HG03457 (cell line): ENCODE data around the gene ART4.

Experiments used
- ATAC-seq: cut with Tn5 transposase; IDR thresholded peaks from one replicate; pipeline ENCODE4 v1.9.1; 2021; ENCODE audit warnings: moderate number of reproducible peaks; ENCODE audit not compliant: unreplicated experiment

ART4 gene

DNA sequence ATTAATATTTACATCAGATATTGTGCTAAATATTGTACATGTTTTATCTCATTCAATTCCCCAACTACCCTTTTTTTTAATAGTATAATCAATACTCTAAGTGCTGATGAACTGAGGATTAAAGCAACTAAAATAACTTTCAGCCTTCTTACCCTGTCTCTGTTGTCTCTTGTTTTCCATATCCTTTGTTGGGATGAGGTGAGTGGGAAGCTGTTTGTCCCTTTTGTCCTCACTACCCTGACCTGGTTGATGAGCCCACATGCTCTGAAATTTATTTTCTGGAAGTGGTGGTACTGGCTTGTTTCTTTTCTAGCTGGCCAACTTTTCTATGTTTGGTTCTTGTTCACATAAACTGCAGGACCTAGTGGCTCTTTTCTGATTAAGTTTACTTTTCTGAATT, 9.6 kb upstream of the ART4 start:
- ATAC-seq, result no peak

DNA sequence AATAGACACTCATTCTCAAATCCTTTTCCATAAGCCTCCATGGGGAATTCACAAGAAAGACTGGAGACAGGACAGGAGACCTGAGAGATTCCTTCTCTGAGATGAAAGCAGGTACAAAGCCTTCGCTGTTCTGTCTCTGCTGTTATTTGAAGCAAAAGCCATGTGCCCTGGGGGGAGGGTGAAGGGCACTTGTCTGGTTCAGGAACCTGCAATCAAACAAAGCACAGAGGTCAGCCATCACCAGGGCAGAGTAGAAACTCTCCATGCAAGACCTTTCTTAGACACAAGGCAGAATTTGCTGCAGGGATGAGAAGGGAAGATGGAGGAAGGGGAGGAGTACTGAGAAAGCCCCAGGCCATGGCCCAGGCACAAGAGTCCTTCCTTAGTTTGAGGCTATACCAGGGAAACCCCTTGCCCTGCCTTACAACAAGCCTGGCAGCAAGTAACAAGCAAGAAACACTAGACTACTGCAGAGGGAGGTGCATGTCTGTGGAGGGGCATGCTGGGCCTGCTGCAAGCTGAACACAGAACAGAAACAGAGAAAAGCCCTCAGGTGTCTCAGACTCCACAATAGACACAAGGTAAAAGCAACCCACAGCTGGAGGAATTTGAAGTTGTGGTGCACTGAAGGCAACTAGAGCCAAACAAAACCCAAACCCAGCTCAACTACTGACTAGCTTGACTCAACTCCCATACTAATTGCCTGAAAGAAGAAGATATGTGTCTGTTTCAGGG, 7.8 kb upstream of the ART4 start:
- ATAC-seq, result no peak

DNA sequence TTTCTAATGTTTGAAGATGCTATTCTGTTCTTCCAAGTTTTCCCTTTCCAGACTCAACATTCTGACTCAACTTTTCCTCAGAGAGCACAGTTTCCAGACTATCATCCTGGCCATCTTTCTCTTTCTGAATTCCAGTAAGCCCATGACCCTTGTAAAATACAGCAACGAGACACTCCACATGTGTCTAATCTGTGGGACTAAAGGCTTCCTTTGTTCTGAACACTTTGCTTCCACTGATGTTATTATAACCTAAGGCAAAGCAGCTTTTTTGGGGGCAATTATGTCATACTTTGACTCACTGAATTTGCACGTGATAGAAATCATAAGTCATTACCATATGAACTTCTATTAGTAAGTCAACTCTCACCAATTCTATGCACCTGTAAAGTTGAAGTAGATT, 6.3 kb upstream of the ART4 start:
- no peak for ATAC-seq

DNA sequence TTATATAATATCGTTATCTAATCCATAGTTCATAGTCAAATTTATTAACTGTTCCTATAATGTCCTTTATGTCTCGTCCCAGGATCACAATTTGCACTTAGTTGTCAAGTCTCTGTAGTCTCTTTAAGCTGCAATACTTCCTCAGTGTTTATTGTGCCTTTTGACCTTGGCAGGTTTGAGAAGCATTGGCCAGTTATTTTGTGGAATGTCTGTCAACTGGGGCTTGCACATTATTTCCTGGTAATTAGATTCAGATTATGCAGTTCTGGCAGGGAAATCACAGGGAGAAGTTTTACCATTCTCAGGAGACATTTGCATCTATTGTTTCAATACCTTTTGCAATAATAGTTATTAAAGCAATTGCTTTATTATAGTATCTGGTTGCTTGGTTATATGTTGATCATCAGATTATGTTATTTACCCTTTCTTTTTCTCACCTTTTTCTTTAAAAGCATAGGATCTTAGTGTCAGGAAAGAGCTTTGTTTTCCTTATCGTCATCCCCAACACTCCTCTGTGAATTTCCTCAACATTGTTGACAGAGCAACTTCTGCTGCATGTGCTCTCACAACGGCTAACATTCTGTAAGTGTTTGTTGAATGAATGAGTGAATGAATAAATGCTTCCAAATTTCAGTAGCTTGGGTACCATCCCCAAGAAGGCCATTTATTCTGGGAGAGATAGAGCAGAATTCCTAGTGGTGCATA, 3.7 kb upstream of the ART4 start:
- ATAC-seq, result no peak

DNA sequence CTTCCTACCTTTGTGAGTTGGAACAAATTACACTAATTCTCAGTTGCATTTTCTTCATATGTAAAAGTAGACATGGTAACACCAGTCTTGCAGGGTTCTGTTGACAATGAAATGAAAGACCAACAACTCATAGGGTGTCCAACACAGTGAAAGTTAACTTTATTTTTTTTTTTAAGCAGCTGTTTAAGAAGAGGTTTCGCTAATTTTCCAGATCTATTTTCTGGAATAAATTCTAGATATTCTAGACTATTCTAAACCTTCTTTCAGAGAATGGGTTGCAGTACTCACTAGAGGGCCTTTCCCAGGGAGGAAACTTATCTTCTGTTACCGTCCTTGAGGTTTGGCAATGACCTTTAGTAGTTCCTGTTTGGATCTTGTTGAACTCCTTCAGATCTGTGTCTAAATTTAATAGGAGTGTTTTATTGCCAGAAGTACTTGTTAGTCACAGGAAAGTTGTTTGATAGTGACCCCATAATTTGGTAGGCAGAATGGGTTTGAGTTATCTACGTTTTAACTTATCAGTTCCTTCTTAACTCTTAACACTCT, 2.8 kb upstream of the ART4 start:
- no peak for ATAC-seq

DNA sequence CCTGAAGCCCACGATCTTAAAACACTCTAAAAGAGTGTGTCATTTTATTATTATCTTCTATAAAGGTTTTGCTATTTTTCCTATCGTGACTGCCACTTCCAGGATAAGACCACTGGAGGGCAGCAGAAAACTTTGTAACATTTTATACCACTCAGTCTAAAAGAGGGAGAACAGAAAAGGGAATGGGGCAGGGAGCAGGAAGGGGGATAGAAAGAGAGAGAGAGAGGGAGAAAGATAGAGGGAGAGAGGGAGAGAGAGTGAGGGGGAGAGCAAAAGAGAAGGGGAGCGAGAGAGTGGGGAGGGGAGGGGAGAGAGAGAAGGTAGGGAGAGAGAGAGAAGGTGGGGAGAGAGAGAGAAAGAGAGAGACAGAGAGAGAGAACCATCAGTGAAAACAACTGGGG, 2.0 kb upstream of the ART4 start:
- ATAC-seq, result no peak

DNA sequence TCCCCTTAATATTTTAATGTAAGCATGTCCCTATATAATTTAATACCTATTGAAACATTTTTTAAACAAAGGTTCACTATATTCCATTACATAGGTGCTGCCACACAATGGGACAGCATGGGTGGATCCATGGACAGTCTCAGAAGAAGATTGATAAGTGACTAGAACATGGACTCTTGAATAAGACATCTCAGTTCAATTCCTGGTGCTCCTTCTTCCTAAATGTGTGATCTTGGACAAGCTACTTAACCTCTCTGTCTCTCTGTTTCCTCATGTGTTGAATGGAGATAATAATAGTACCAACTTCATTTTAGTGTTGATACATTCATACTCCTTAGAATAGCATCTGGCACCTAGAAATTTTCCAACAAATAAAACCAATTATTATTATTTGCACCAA, 1.1 kb upstream of the ART4 start:
- ATAC-seq, result no peak

DNA sequence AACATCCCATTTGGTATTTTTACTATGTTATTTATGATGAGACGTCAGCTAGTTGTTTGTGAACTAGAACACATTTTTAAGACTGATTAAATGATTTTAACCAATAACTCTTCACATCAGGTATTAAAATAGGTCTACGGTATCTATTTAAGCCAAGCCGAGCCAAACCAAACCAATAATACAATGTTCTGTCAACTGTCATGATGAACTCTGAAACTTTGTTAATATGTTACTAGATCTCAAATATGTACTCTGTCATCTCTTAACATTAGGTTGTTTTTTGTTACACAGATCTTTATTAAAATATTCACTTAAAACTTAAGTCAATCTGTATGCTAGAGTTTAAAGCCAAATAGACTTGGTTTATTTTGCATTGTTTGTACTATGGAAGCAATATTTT, 1.0 kb downstream of the ART4 start:
- no peak for ATAC-seq

DNA sequence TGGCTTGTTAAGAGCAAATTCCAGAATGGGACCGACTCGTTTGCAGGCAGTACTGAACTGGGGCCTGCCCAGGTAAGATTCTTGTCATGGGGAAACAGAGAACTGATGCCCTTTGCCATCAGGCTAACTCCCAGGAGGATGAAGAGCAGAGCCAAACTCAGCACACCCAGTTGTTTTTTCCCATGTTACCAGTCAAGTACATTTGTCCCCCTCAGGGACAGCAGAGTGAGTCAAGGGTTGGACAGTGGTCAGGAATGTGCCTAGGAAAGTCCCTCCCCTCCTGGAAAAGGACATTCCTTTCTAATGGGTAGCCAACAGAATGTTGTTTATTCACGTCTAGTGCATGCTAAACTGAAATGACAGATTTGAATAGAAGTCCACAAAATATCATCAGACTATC, 1.6 kb downstream of the ART4 start:
- ATAC-seq, result no peak

DNA sequence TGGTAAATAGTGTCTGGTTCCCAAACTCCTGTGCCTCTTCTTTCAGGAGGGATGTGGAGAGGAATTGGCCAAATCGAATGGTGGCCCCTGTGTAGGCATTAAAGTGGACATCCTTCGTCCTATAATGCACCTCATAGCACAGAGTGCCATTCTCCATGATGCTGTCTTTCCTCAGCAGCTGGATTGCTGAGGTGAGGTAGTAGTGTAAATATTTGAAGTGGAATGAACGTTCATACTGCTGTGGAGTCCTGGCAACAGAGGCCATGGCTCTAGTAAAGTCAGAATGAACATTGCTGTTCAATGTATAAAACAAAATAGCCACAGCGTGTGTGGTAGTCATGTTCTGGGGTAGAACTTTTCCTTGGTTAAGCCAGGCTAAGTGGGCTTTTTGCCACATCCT, 2.7 kb downstream of the ART4 start:
- ATAC-seq, result no peak

DNA sequence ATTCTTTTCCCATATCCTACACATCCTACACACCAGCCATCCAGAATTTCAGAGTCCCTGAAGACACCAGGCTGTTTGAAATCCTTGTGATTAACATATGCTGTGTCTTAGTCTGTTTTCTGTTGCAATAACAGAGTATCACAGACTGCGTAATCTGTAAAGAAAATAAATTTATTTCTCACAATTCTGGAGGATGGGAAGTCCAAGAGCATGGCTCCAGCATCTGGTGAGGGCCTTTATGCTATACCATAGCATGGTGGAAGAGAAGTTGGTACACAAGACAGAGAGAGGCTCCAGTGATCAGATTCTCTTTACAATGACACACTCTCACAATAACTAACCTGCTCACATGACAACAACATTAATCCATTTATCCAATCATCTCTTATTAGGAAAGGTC, 4.1 kb downstream of the ART4 start:
- no peak for ATAC-seq

DNA sequence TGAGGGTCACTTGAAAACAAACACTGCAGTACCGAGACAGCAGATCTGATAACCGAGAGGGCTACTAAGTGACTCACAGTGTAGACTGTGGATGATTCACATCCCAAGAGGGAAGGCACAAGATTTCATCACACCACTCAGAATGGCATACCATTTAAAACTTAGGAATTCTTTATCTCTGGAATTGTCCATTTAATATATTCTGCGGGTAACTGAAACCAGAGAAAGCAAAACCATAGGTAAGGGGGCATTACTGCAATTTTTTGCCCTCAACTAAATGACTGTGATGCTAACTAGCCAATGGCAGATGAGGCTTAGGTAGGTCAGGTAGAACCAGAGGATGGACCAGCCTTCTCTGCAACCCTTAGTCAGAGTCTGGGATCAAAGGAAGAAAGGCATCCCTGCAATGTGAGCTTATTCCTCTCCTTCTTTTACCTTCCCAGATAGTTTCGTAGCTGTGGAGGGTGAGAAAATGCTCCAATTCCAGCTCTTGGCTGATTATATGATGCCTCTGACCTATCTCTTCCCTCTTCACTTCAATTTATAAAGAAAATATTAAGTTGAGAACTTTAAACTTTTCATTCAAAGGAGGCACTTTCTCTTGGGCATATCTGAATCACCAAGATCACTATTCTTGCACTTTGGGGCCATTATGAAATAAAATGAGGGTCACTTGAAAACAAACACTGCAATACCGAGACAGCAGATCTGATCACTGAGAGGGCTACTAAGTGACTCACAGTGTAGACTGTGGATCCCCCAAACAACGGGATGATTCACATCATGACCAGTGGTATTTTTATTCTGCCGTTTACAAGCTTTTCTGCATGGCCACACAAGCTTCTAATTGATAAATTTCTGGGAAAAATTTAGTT, 6.8 kb downstream of the ART4 start:
- no peak for ATAC-seq

DNA sequence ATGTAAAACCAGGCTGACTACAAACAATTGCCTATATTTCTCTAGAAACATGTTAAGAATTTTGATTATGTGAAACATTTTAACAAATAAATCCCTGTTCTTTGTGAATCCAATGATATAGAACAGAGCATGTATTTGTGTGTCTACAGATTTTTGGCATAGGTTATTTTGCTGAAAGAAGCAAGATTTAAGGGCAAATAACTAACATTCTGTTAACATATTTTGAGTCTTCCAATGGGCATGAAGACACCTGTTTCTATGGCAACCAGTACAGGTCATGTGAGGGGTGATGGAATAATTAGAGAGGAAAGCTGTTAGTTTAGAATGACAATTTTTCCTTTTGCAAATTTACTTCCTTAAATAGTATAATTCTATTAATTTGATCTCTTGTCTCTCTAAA, 8.8 kb downstream of the ART4 start:
- no peak for ATAC-seq

DNA sequence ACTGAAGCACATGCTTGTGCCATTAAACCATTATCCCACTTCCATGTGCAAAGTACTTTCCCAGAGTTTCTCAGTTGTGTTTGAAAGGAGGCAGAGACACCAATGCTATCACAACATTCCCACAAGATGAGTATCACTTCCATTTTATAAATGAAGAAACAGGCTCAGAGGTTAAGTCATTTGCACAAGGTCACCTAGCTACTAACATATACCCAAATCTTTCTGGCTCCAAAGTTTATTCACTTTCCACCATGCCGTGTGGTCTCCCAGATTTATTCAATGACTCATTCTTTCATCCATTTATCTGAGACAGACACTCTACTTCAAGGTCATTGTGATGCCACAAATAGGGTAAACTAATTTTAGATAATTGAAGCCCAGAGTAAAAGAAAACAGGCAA, 9.4 kb downstream of the ART4 start:
- ATAC-seq, result no peak

DNA sequence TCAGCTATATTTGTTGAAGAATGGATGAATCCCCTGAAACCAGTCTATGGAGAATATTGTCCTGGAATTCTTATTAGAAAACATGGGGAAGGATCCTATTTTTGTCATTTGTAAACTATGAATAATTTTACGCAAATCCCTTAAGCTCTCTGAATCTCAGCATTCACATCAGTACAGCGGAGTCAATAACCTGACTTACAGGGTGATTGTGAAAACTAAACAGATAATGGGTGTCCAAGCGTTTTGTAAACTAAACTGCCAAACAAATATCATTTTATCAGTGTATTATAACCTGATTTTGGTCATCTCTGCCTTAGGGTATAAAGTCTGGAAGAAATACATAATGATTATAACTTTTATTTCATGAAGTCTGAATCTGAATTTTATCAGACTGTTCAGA, 10.0 kb downstream of the ART4 start:
- no peak for ATAC-seq

DNA sequence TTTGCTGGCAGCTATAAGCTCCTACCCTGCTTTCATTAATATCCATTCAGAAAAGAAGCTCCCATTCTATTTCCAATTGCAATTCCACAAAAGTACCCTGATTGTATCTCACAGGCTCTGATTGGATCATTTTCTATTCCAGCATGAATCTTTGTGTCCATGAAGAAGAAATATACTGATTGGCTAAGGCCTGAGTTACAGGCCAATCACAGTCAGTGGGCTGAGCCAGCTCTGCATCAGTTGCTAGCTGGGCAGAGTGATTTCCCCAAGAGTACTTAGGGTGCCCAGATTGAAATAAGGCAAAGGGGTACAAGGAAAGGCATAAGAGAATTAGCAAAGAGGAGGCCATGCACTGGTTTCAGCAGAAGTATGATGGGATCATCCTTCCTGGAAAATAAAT, 14.4 kb downstream of the ART4 start:
- ATAC-seq, result no peak

DNA sequence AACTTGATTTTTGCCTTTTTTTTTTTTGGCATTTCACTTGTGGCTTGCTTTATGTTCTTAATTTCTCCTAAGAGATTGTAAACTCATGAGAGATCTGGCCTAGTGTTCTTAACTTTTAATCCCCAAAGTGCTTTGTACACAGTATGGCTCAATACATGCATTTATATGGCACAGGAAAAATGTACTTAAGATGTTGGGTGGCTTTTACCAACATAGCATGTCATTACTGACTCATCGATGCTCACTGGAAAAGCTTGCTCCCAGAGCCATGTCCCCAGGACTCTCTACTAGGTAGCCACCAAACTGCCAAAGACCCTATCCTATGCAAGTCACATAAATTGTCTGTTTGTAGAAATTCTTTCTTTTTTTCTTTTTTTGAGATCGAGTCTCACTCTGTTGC, 16.3 kb downstream of the ART4 start:
- no peak for ATAC-seq

DNA sequence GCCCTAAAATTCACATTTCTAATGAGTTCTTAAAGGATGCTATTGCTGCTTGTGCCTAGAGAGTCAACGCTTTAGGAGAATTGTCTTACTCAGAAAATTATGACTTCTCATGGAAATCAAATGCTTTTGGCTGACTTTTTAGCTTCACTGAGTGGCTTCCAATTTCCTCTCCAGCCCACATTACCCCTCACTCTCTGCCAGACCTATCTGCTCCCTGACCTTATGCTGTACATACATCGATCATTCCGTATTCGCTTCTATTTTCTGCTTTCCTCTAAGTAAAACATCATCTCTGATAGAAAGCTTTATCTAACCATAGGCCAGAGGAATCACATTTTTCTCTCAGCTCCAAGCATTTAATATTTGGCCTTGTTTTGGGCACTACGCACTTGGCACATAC, 16.8 kb downstream of the ART4 start:
- ATAC-seq, result no peak

DNA sequence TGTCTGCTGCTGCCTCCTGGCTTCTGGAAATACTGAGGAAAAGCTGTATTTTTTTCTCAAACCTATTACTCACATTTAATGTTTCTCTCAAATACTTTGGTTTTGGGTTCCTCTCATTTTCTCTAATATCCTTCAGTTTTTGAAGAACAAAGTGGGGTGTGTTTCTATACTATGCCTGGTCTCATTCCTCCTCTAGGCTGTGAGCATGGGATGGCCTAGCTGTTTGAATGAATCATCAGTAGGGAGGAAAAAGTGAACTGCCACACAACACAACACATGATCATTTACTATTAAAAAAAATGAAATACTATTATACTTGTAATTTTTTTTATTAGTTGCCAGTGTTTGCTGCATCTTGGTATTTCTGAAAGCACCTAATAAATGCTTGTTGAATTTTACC, 18.1 kb downstream of the ART4 start:
- no peak for ATAC-seq

DNA sequence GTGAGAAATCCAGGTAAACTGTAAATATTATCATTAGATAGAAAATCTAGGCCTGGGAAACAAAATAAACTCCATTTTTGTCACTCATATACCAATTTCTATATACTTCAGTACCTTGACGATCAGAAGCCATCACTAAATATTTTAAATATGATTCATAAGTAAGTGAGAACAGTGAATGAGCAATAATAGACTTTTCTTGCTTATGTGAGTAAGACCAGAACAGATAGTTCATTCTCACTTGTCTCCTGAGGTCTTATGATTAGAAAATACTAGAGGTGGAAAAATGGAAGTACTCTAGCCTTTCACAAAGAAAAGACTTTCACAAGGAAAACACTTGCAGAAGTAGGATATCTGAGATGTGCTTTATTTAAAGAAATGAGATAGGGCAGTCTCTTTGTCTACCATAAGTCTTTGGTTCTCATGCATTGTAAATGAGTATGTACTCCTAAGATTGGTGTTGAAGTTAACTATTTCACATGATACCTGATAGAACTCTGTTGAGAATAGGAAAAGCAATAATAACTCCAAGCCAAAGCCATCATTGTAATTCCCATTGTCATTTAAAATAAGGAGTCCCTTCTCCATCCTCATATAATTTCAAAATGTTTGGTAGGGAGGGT, 19.2 kb downstream of the ART4 start:
- ATAC-seq, result no peak

DNA sequence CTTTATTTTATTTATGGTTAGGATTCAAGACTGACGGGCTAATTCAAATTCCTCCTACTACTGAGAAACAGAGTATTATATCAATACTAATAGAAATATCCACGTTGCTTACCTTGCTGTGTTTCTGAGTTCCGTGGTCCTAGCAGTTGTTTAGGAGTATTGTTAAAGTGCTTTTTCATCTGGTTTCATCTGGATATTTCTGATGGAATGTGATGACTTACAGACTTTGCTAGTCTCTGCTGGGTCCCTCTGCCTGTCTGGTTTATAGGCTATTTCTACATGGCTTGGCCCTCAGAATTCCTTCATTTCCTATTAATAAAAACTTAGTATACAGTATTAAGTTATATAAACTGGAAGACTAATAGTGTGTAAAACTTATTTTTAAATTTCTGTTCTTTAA, 29.3 kb downstream of the ART4 start, which contains the start of gene SMCO3:
Gene SMCO3, minus strand, starts transcription at position 169 of the 400 bp plus-strand sequence. CDS start 7,502 bp downstream, outside the sequence.
- no peak for ATAC-seq
